LoVo (cell line): ENCODE measurements around the gene IL17REL.

ENCODE experiments used
- DNase-seq: peaks from one replicate; pipeline ENCODE4 v3.0.0-alpha.2; 2016; ENCODE audit warnings: low spot score

Gene IL17REL

DNA sequence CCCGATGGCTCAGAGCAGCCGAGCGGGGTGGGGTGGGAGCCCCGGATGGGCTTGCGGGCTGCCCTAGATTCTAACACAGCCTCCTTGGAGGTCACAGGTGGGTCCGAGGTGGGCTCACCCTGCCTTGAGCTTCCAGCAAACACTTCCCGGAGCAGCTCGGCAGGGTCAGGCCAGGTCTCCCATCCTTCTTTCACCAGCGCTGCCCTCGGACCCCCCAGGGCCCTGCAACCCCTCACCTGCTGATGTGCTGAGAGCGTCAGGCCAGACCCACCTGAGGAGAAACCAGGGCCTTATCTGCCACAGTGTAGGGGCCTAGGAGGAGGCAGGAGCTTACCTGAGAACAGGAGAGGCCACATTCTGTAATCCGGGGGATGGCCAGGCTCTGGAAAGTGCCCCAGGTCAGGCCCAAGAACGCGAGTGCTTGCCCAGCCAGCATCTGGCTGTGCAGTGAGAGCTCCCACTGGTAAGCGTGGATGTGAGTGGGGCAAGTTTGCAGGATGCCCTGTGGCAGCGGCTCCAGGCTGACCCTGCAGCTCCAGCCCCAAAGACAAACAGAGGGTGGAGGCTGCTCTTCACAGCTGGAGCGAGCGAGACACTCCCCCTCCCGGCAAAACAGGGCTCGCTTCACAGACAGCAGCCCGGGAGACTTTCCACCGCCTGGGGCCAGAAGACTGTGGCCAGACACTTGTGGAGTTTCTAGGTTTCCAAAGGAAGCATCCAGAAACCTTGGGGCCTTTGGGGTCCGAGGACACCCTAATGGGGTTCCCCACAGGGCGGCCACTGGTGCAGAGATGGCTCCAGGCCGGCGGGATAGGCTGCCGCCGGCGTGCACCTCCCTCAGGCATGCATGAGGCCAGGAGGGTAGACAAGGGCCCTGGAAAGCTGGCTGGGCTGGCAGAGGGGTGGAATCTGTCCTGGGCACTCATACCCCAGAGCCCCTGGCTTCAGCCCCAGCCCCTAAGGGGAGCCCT lies at the start of gene IL17REL:
Gene IL17REL (minus strand): TSS at position 555 of the 971 bp plus-strand sequence. CDS start 119 bp downstream, at position 436.
- DNase-seq, result no peak

DNA sequence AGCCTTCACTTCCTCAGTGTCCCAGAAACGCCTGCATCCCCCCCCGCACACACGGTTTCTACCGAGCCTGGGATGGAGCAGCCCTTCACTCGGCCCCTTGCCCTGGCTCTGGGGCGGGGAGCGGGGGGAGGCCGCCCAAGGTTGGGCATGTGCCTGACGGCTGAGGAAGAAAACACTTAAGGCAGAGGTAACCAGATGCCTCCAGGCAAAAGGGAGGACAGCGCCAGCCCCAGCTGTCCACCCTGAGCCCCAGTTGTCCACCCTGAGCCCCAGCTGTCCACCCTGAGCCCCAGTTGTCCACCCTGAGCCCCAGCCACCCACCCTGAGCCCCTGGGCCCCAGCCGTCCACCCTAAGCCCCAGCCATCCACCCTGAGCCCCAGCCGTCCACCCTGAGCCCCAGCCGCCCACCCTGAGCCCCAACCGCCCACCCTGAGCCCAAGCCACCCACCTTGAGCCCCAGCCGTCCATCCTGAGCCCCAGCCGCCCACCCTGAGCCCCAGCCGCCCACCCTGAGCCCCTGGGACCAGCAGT lies 49.3 kb upstream of the IL17REL start:
- DNase-seq, result no peak

DNA sequence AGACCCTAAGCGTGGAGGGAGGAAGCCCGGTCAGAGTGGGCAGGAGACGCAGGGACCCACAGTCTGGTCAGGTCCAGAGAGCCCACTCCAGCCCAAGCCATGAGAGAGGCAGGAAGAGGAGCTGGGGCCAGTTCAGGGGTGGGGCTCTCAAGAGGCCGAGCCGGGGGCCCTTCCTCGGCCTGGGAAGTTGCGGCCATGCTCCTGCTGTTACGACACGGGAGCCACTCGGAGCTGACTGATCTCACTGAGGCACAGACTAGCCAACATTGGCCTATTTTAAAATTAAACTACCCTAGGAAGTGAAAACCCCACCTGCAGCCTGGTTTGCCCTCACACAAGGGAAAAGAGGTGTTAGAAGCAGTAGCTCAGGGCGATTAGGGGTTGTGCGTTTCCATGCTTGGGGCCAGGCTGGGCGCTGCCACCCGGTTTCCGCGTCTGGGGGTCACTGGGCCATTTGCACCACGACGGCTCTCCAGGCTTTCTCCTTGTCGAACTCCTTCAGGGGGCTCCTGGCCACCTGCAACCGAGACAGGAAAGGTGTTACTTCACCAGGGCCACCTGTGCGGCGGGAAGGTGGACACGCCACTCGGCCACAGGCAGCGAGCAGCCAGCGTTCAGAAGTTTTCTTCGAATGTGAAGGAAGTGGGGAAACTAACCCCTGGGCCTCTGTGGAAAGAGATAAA lies 48.7 kb upstream of the IL17REL start:
- no peak for DNase-seq

DNA sequence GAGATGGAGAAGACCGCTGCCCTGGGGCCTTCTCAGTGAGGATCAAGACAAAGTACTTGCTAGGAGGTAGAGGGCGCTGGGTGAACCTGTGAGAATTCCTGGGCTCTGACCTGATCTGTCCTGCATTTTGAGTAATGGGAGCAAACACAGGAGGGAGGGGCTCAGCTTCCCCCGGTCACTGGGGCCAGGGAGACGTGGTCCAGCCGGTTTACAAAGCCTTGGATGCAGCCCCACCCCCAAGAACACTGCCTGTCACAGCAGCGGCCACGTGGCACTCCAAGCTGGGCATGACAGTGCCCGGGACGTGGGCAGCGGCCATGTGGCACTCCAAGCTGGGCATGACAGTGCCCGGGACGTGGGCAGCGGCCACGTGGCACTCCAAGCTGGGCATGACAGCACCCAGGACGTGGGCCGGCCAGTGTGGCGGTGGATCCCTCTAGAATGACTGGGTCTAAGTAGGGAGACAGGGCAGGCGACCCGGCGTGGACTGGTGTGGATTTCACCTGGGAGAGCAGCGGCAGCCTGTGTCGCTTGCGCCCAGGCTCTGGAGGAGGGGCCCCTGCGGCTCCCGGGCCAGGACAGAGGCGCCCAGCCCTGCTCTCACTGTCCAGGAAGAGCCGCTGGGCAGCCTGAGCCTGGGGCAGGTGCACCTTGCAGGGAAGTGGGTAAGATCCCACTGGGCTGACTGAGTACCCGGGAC lies 48.0 kb upstream of the IL17REL start:
- DNase-seq, result no peak

DNA sequence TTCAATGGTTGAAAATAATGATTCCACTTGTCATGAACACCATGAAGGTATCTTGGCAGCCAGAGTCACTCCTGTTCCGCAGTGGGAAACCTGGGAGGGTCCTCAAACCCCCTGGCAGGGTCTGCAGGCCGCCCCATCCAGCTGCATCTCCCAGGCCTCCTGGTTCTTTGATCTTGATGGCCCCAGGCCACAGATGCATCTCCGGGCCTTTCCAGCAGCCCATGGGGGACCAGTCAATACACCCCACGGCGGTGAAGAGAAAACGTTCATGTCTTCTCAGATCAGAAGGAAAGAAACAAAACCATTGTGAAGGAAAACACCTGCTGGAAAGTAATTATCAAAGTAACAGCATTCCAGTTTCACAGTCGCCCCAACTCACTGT lies 47.3 kb upstream of the IL17REL start:
- DNase-seq, result no peak

DNA sequence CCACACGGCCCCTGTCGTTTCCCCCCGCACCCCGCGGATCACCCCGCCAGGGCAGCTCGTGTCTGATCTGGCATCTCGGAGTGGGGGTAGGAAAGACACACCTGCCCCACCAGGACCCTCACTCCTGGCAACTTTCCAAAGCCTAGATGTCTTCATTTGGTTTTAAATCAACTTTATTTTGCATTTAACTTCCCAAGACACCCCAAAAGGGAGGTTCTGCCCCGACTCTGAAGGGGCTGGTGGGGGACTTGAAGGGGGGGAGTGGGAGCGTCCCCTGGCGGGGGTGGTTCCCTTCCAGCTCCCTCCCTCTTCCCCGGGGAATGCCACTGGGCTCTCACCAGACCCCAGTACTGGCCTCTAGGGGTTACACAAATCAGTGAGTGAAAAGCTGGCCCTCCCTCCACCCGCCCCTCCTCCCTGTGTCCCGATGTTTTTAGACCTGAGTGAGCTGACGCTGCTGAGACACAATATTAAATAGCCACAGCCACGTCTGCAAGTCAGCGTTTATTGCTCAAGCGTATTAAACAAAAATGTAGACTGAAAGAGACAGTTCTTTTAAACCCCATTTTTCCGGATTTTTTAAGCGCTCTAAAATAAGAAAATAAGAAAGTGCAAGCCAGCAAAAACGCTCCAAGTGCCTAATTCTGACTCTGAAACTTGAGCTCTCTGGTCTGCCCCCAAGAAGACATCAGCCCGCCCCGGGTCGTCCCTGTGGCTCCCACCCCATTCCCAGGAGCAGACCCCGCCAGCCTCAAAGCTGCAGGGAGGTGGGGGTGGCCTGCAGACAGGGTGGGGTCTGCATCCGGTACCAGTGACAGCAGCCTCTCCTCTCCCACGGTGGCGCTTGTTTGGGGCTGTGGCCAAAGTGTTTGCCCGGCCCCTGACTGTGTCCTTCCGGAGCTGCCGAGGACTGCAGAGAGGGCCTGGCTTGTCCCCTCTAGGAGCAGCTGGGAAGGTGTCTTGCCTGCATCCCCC lies 46.6 kb upstream of the IL17REL start:
- no peak for DNase-seq

DNA sequence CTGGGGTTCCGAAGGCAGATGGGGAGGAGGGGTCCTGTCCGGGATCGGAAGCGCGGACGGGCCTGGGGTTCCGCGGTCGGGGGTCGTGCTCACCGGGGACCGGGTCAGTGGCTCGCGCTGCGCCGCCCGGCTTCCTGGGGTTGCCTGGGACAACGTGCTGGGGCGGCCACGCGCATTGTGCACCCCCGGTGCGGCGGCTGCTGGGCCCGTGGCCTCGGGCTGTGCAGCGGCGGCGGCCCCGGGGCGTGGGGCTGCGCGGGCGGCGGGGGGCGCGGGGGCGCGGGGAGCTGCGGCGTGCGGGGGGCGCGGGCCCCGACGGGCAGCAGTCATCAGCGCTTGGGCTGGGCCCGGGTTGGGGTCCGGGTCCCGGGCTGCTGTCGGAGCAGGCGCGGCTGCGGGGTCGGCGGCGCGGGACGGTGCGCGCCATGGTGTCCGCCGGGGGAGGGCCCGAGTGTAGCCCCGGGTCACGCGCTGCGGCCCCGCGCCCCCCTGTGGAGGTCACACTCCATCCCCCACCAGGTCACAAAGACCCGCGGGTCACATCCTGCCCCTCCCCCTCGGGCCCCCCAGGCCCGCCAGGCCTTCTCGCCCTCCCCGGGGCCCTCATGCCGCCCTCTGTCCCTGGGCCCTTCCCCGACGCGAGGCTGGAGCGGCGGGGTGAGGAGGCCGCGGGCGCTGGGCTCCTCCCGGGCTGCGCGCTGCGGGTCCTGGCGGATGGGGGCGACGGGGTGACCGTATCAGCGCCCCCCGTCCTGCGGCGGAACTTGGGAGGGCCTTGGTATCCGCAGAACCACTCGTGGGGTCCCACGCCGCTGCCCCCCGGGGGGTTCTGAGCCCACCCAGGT lies 45.7 kb upstream of the IL17REL start, which contains the start of gene TTLL8:
Gene TTLL8 (minus strand): TSS at position 238 of the 845 bp plus-strand sequence.
- DNase-seq, result no peak

DNA sequence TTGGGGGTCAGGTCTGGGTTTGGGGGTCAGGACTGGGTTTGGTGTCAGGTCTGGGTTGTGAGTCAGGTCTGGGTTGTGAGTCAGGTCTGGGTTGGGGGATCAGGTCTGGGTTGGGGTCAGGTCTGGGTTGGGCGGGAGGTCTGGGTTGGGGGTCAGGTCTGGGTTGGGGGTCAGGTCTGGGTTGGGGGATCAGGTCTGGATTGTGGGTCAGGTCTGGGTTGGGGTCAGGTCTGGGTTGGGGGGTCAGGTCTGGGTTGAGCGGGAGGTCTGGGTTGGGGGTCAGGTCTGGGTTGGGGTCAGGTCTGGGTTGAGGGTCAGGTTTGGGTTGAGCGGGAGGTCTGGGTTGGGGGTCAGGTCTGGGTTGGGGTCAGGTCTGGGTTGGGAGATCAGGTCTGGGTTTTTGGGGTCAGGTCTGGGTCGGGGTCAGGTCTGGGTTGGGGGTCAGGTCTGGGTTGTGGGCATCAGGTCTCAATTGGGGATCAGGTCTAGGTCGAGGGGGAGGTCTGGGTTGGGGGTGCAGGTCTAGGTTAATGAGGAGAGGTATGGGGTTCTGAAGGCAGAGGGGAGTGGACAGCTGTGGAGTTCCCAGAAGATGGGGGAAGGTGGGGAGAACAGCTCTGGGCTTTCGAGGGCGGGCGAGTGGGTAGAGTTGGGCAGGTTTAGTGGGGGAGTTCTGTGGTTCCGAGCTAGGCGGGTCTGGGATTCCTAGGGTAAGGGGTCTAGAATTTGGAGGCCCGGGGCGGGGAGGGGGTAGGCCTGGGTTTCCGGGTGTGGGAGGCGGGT lies 44.9 kb upstream of the IL17REL start:
- DNase-seq, result no peak

DNA sequence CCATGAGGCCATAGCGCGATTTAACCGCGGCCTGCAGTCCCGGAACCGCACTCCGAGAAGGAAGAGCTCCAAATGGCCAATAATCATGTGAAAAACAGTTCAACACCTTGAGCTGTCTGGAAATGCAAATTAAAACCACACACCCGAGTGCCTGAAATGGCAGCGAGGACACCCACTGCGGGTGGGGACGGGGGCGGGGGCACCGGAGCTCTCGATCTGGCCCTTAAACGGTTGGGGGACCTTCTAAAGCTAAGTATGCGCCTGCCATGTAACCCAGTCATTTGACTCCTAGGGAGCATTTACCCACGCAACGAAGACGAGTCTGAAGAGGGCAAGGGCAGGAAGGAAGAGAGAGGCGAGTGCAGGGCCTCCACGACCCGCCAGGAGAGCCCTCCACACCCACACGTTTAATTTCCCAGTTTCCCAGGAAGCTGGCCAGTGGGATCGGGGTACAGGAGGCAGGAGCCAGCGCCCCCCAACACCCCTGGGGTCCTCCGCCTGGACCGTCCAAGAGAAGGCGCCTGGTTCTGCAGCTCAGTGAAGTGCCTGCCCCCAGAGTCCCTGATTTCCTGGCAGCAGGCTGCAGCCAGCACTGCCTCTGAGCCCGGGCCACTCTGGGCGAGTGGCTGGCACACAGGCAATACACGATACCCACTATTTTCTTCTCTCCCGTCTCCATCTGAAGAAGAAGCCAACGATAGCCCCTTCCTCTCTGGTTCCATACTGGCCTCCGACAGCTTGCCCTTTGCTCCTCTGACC lies 43.8 kb upstream of the IL17REL start:
- no peak for DNase-seq

DNA sequence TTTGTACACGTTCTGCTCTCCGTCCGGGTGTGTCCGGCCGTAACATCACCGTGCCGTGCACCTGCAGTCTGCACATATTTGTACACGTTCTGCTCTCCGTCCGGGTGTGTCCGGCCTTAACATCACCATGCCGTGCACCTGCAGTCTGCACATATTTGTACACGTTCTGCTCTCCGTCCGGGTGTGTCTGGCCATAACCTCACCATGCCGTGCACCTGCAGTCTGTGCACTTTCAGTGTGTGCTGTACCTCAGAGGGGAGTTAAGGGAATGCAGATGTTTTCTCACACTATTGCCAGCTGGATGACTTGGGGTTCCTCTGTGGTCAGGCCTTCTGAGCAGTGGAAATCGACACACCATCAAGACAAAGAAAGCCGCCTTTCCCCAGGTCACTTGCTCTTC lies 41.3 kb upstream of the IL17REL start:
- no peak for DNase-seq

DNA sequence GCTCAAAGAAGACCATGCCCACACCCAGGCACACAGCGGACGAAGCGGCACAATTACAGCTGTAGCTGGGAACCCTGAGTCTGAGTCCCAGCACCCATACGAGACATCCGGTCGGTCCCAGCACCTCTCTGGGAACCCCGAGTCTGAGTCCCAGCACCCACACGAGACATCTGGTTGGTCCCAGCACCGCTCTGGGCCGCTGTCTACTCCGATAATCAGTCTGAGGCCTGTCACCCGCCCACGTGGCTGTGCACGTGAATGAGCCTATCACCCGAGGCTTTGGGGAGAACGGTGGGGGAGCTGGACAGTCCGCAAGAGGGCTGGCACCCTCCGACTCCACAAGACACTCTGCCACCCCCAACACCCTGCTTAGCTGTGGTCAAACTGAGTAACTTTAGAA lies 39.4 kb upstream of the IL17REL start:
- DNase-seq, result no peak

DNA sequence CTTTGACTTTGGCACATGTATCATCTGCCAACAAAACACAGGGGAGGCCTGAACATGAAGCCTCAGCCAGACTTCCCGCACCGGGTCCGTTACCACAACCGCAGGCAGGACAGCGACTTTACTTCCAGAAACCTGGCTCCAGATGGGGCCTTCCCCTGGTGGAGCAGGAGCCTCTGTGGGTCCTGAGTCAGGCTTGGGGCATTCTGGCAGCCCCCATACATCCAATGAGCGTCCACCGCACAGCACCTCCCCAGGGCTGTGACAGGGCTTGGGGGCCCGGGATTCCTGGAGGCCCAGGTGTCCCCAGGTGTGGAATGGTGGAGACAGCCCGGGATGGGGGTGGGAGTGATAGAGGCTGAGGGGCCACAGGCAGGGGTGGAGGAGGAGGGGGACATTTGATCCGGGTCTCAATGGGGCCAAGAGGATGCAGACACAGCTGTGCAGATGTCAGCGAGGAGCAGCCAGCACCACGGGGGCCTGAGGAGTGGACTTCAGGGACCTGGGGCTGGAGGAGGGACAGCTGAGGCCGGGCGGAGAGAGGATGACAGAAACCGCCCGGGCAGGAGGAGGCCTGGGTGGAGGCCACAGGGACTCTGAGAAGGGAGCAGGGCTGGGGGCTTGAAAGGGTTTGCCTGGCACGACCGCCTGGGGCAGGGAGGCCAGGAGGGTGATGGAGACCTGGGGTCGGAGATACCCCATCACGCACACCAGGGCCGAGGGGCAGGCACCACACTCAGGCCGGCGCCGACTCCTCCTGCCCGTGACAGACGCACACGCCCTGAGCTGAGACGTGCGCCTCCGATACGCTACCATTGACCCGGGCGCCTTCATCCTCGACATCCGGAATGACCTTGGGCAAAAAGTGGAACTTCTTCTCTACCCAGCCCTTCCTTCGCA lies 37.0 kb upstream of the IL17REL start:
- DNase-seq, result no peak

DNA sequence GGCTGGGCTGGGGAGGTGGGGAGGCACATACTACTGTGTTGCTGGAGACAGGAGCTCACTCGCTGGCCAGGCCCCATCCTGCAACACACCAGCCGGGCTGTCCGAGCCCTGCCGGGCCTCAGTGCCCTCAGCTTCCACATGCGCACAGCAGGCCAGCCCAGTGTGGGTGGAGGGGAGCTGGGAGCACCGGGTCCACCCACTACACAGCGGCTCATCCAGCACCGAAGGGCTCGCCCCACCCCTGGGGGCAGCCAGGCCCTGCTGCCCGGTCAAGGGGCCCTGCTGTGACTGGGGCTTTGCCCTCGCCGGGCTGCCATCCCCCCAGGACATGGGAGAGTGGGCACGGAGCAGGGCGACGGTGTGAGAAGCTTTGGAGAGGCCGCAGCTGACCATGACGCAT lies 36.3 kb upstream of the IL17REL start:
- DNase-seq, result no peak

DNA sequence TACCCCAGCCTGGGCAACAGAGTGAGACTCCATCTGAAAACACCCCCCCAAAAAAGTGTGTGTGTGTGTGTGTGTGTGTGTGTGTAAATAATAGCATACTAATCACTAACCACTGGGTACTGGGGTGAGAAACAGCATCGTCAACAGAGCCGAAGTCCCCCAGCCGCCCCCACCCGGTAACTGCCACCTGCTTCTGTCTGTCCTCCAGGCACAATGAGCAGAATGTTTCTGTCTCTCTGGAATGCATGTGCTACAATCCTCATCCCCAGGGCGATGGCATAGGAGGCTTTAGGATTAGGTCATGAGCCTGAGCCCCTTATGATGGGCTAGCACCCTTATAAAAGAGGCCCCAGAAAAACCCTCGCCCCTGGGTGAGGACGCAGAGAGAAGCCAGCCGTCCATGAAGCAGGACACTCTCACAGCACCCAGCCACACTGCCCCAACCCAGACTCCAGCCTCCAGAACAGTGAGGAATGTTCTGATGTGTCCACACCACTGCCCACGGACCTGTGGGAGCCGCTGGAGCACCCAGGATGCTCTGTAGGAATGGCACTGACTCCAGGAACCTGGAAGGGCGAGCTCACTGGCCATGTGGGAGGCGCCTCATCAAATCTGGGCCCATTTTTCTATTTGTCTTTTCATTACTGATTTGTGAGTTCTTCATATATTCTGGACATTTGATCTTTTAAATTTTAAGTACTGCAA lies 35.6 kb upstream of the IL17REL start:
- no peak for DNase-seq

DNA sequence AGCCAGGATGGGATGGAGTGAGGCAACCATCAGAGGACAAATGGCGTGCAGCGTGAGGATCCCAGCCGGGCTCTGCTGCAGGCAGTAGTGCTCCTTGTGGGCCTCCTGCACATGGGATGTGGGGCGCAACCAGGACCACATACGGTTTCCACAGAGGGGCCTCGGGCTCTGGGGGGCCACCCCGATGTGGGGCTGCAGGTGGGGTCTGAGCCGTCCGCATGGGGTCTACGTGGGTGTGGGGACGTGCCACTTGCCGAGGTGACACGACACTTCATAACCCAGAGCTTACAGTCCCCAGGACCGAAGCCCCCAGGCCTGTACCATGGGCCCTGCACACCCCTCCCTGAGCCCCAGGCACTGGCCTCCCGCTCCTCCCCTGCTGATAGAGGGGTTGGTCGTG lies 34.8 kb upstream of the IL17REL start:
- DNase-seq, result no peak

DNA sequence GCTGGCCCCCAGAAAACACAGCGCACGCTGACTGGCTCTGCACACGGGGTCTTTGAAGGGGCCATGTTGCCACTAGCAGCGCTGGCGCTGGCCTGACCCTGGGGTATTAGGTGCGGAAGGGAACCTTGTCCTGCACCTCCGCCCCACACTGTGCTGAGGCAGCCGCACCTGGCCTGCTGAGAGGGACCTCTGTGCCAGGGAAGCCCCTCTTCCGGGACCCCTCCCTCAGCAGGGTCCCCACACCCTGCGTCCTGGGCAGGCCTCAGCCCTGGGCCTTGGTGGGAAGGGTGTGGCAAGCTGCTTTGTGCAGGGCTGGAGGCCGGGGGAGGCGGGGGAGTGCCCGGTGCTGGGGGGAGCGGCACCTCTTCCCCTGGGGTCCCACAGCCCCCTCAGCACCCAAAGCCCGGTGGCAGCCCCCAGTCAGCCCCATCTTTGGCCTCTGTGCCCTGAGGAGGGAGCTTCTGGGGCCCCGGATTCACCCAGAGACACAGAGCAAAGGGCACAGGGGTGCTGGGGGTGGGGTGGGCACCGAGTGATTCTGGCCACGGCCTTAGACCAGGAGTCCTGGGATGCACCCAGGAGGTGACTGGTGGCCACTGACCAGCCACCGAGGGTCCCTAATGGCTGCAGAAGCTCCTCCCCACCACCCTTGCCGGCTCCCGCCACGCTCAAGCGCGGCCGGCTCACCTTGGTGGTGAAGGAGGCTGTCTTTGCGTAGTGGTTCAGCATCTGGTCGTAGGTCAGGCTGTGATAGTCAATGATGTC lies 34.1 kb upstream of the IL17REL start:
- no peak for DNase-seq
